HG02938 (cell line): Measurements from ENCODE around the gene HRC.

Source experiments
- ATAC-seq: cut with Tn5 transposase; IDR thresholded peaks from one replicate; pipeline ENCODE4 v1.9.1; 2021; ENCODE audit warnings: mild to moderate bottlenecking, moderate library complexity; ENCODE audit not compliant: unreplicated experiment

HRC gene

DNA sequence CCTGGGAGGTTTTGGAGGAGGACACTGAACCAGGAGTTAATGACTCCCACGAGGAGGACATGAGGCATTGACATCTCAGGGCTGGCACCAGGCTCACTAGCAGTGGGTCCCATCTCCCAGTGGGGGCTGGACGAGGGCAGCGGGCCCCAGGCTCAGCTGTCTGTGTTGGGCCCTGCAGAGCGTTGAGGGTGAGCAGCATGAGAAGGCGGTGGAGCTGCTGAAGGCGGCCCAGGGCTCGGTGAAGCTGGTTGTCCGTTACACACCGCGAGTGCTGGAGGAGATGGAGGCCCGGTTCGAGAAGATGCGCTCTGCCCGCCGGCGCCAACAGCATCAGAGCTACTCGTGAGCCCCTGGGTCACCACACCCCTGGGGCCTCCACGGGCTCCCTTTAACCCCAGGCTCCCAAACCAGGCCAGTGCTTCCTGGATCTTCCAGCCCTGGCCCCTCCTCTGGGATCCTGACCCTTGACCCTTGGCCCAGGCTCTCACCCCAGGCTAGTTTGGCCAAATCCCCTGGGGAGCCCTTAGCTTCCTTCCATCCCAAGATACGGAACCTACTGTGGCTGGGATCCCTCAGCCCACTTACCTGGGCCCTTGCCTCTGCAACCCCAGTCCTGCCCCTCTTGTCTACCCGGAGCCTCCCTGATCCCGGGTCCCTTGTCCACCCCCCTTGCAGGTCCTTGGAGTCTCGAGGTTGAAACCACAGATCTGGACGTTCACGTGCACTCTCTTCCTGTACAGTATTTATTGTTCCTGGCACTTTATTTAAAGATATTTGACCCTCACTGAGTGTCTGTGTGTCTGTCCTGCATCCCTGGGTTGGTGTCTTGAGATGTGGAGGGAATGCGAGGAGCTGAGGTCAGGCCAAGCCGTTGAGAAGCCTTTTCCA lies 37.3 kb downstream of the HRC start:
- ATAC-seq, result no peak

DNA sequence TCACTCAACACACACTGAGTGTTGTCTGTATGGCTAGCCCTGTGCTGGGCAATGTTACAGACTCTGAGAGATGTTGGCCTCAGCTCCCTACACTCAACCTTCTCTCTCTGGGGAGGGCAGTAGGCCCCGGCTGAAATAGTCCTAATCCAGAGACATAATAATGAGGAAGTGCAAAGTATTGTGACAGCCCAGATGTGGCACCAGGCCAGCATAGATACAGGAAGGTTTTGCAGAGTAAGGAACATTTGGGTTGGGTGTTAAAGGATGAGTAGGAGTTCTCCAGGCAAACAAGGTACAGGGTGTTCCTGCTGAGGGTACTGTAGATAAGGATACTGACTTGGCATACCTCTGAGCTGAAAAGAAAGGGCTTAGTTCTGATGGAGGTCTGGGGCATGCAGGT lies 38.7 kb downstream of the HRC start:
- no peak for ATAC-seq

DNA sequence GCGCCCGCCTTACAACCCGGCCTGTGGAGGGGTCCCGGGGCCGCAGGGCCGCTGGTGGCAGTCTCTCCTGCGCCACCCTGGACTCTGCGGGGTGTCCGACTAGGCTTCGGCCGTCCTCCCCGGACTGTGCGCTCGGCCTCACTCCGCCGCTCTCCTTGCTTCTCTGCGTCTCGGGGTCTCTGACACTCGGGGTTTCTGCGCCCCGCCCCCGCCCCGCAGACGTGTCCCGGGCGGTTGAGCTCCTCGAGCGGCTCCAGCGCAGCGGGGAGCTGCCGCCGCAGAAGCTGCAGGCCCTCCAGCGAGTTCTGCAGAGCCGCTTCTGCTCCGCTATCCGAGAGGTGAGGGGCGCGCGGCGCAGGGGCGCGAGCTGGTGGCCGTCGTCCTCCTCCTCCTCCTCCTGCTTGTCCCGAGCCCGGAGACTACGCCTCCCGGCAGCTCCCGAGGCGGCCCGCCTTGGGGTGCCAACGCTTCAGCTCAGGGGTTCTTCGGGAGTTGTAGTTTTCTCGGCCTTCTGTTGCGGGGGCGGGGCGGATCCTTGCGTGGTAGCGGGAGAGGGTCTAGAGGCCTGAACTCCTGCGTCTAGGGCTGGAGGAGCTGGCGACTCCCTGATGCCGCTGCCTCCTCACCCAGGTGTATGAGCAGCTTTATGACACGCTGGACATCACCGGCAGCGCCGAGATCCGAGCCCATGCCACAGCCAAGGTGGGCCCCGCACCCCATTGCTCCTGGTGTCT lies 40.4 kb downstream of the HRC start:
- no peak for ATAC-seq

GRCh38 chr19:49113762-49114629 lies 41.2 kb downstream of the HRC start, which contains the start of gene LIN7B:
LIN7B (plus strand) TSS chr19:49114370; CDS start chr19:49114405, 35 bp downstream.
- ATAC-seq, result no peak

GRCh38 chr19:49111218-49111998 lies 43.8 kb downstream of the HRC start:
- ATAC-seq, result no peak

DNA sequence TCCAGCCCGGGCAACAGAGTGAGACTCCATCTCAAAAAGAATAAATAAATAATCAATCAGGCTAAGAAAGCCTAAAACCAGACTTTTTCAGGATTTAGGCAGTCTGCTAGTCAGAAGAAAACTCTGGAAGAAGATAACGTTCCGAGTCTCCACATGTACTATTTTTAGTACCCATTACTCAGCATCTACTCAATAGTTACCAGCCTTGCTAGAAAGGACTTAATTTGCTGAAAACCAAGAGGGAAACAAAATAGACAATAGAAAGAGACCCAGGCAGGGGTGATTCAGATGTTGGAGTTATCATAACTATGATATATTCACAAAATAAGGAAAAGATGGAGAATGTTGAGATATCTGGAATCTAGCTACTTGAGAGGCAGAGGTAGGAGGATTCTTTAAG lies 44.6 kb downstream of the HRC start:
- no peak for ATAC-seq

DNA sequence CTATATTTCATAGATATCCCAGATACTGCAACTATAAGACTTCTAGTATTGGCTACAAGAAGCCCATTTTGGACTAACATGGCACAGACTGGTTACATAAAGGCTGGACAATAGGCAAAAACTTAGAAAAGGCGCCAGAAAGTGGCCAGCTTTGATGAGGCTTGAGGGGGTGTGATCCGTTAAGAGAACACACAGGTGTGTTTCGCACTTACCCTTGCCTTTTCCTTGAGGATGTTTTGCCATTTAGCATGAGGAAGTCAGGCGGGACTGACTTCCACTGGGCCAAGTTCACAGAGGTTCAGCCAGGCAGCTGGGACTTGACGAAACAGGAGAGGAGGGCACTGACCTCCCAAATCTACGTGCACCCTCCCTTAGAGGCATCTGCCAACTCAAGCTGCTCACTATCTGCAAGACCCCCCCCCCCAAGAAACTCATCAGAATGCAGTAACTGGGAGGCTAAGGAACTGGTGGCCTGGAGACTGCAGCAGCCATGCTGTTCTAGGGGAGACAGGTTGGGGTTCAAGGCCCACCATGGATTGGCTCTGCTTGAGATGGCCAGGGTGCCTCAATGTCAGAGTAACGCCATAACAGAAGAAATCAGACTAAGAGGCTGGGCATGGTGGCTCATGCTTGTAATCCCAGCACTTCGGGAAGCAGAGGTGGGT lies 45.5 kb downstream of the HRC start:
- no peak for ATAC-seq

- no peak for ATAC-seq
Measured at GRCh38 chr19:49109051-49109450, 46.1 kb downstream of the HRC start.

GRCh38 chr19:49107625-49108459 lies 47.4 kb downstream of the HRC start:
- no peak for ATAC-seq

- no peak for ATAC-seq
Measured at GRCh38 chr19:49106648-49107135, 48.5 kb downstream of the HRC start.

- ATAC-seq, result no peak
Measured at GRCh38 chr19:49104229-49104864, 50.8 kb downstream of the HRC start.

- no peak for ATAC-seq
Measured at GRCh38 chr19:49103331-49104085, 51.7 kb downstream of the HRC start.

- ATAC-seq, result no peak
Measured at GRCh38 chr19:49102303-49102702, 52.9 kb downstream of the HRC start.
